Right lung (tissue), 5 donors: ENCODE results near the gene SHH. TPM values are rescaled to one million over a fixed set of nuclear protein-coding genes. Genes with fewer than 3 reads are reported as not detected.
"Not testable (repeated sequence)": the region's sequence is repeated elsewhere in the genome, so short reads cannot be mapped to it uniquely, and the experiment has no call there.

Source experiments
- DNase-seq, 2 donors: peaks; one replicate each; pipeline ENCODE4 v3.0.0-alpha.2; 2013
- polyA plus RNA-seq, 5 donors: library from polyadenylated mRNA; unstranded; fragments of 120-200 nt; gene quantifications; one replicate each; pipeline versions ENCODE4 v1.2.1 to v1.2.3, GENCODE V29; 2013; ENCODE audit warnings: inconsistent platforms in 1 of 5, low replicate concordance in 1 of 5; ENCODE audit not compliant: insufficient read length in 5 of 5, insufficient read depth in 1 of 5

The SHH gene
- polyA plus RNA-seq, 5 donors = 12.9 to 23.3 (median 16.4) TPM

DNA sequence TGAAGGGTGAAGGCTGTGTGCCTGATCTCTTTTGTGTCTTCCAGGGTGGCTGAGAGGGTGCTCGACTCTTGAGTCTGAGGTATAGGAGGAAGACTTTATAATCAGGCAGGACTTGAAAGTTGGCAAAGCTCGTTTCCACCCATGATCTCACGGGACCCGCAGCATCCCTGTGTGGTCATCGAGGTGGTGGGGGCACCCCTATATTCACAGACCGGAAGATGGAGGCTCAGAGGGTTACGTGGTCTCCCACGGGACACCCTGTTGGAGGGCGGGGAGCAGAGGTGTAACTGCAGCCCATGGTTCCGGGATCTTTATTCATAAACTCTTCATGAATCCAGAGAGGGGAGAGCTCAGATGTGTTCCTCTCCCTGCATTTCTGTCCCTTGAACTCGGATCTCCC is 9.6 kb upstream of the SHH start:
- DNase-seq = no peak

DNA sequence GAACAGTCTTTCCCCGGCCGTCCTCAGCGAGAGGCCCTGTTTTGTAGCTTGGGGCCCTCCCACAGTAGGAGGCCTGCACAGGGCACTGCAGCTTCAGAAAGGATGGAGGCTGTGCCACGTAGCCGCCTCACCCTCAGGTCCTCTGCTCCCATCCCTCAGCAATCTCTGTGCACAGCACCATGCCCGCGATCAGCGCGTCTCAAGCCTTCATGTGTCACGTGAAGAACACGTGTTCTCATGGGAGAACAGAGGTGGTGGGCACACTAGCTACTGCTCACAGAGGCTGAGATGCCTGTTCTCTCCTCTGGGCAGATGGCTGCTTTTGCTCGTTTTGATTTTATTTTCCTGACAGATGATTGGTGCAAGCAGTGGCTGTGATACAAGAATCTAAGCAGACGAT is 8.5 kb upstream of the SHH start:
- no peak for DNase-seq

DNA sequence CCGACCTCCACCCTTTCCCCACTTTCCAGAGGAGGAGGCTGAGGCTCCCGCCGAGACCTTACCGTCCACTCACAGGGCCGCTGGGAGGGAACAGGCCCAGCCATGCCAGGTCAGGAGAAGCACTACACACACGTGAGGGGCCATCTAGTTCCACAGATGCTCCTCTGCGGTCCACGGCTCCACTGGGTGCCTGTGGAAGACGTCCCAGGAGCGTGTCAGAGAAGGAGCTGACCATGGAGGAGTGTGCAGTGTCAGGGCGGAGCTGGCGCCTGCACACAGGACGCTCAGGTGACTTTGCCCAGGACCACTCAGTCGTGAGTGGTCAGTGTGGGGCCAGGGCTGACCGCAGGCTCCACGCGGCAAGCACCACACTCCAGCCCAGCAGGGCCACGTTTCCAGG is 8.0 kb upstream of the SHH start:
- DNase-seq = no peak

DNA sequence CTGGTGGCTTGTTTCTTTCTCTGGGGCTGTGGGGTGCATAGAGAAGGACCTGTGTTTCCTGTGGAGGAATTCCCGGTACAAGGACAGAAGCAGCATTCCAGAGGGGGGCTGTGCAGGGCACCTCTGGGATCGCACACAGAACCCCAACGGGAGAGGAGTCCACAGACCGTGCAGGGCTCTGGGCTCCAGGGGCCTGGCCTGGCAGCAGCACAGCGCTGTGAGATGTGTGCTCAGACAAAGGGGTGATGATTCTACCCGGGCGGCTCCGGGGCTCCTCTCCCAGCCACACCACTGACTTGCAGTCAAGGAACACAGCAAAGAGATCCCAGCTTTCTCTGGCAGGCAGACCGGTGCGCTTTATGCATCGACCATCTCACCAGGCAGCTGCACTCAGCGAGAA is 6.9 kb upstream of the SHH start:
- DNase-seq = no peak

DNA sequence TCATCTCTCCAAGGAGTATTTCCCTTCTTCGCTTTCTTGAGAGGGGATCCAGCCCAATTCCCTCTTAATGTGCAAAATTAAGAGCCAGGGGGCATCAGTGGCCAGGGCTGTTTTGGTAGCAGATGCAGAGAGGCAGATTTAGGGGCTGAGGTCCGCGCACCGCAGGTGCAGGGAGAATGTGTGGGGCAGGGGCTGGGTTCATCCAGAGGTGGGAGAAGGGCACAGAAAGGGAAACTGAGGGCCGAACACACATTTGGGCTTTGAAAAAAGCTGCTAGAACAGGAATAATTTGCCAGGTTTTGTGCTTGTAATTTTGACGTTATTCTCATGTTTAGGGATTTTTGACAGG is 6.5 kb upstream of the SHH start:
- DNase-seq = no peak

DNA sequence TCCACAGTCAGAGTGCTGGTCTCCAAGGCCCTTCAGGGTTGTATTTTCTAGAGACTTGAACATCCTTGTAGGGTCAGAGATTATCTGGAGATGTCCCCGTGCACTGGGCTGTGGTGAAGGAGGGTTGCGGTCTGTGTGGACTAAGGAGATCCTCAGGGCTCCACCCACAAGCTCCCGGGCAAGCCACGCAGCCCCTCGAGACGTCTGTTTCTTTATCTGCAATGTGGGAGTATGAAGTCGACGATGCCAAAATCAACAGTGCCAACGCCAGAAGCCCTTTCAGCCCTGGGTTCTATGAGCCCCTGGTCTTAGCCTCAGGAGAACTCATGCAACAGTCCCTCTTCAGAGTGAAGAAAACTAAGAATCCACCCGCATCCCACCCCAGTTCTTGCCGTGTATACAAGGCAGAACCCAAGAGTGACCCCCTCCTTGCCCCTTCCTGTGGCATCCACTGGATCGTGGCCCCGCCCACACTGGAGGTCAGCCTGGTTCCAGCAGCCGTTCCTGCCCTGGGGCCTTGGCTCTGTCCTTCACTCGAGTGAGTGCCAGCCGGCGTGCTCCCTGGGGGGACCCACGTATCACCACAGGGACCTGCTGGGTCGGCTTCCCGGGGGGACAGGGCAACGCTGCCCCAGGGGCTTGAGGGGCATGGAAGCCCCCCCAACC is 6.0 kb upstream of the SHH start:
- no peak for DNase-seq

DNA sequence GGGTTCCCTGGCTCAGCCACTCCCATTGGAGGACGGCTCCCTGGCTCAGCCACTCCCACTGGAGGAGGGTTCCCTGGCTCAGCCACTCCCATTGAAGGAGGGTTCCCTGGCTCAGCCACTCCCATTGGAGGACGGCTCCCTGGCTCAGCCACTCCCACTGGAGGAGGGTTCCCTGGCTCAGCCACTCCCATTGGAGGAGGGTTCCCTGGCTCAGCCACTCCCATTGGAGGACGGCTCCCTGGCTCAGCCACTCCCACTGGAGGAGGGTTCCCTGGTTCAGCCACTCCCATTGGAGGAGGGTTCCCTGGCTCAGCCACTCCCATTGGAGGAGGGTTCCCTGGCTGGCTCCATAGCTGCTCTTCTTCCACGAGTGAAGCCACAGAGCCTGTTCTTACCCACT is 5.3 kb upstream of the SHH start:
- DNase-seq = not testable (repeated sequence)

DNA sequence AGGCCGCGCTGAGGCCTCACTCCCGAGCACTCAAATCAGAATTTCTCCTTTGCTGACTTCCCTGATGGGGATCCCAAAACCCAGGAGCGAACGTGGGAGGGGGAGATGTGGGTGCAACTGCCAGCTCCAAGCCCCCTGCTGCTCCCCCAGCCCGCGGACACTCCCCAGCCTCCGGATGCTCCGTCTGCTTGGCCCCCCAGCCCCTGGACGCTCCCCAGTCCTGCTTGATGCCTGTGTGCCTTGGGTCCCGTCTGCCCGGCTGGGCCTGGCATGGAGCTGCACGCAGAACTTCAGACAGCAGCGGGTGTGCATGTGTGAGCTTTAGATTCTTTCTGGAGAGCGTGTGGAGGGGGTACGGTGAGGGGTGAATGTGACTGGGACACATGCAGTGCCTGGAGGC is 4.7 kb upstream of the SHH start:
- DNase-seq = no peak

DNA sequence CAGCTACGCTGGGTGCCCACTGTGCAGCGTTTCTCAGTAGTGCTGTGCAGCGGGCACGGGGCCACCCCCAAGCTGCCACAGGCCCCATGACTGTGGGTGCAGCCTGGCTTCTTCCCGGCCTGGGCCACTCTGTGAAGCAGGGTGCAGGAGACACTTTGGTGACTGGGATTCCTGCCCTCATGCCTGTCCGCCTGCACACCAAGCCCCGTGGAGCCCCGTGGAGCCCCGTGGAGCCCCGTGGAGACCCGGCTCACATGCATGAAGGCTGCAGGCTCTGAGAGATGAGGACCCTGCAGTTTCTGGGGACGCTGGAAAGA is 3.9 kb upstream of the SHH start:
- no peak for DNase-seq

DNA sequence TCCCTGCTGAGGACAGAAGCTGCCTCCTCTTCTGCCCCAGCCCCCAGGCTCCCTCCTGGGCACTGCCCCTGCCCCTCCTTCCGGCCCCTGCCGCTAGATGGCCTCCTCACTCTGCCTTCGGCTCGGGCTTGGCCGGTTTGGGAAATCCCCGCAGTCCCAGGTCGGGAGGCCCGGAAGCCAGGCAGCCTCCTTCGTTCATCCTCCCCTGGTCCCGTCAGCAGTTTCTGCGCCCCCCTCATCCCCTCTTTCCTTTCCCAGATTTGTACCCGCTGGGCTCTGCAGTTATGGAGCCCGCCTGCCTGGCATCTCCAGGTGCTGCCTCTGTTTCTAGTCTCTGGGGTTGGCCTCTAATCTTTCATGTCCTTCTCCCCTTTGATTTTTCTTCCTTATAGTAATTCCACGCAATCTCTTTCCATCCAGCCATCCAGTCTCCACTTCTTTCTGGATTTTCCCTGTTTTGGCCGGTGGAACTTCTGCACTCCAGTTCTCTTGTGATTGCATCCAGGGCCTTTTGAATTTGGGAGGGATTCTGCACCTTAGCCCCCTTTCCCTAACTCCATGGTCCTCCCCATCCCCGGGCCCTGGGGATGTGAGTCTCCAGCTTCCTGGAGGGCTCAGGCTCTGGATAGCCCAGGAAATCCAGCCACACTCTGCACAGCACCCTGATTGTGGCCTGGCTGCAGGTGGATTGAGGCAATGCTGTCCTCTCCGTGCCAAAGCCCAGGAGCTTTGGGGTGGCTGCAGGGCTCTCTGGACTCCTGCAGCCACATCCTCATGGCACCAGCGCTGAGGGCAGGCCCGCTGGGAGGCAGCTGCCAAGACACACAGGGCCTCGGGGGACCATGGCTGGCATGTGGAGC is 3.3 kb upstream of the SHH start:
- no peak for DNase-seq

DNA sequence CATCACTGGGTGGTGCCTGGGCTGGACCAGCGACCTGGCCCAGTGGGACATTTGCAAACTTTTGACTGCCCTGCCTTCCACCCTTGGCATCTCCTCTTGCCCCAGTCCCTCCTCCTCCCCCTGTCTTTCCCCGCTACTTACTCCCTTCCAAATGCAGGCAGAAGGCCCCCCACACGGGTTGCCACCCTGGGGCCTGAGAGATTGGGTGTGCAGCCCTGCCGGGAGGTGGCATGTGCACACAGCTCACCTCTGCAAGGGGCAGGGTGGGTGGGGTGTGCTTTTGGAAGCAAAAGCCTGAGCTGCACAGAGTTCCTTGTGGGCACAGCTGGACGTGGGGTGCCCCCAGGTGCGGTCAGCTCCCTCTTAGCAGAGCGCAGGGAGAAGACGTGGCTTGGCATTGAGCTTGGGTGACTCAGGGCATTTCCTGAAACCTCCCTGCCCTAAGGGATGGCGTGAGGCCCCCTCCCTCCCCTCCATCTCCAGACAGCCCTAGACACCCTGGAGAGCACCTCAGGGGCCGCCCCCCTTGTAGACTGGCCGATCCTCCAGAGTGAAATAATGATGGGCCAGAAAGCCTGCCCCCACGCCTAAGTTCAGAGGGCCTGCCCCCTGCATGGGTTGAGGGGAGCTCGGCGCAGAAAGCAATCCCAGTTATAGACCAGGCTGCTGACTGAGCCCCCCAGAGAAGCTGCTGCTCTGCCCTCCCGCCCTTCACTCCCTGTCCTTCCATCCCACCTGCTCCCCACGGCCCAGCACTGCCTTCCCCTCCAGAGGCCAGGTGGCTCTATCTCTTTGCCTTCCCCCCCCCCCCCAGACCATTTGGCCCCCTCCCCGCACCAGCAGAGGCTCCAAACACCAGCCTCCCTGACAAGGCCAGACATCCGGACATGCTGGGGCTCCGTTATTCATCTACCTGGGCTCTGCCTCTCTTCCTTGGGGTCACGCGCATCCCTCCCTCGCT is 2.3 kb upstream of the SHH start:
- DNase-seq = no peak

DNA sequence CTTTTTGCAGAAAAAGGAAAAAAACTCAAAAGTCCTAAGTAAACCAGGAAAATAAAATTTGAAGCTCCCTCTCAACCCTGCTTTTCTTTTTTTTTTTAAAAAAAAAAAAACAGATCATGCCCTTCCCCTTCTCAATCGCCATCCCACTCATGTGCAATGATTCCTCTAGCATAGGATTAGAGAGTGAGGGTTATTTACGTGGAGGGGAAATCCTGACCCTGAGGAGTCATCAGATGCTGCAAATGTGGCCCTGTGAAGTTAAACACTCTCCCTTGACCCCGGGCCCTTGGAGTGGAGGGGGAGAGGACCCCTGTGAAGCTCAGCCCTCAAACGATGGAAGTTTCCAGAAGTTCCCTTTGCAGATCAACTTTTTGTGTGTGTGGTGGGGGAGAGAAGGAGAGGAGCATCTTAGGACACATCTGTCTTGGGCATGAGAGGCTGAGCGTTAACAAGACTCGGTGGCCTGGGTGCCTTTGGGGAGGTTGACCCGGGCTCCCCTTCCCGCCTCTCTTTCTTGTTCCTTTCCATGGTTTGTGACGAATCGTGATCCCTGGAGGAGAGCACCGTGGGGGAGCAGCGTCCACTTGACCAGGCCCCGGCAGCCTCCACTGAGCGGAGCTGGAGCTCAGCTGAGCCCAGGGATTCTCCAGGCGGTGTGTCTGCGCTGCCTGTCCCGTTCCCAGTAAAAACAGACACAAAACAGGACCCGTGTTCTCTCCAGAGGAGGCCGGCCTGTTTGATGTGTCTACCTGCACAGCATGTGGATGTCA is 1.5 kb upstream of the SHH start:
- no peak for DNase-seq

DNA sequence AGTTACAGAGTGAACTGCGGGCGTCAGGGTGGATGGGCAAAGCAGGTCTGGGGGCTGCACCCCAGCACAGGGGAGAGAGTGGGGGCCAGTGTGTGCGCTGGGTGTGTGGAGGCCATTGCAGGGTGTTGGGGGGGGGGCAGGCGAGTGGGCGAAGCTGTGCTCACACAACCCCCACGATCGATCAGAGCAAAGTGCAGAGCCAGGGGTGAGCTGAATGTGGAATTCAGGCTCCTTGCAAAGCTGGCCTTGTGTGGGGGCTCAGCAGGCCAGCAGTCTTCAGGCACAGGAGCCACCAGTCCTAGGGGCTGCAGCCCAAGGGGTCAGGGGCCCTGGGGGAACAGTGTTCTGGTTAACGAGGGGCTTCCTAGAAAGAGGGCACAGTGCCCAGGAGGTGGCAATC is 862 bp upstream of the SHH start:
- no peak for DNase-seq

DNA sequence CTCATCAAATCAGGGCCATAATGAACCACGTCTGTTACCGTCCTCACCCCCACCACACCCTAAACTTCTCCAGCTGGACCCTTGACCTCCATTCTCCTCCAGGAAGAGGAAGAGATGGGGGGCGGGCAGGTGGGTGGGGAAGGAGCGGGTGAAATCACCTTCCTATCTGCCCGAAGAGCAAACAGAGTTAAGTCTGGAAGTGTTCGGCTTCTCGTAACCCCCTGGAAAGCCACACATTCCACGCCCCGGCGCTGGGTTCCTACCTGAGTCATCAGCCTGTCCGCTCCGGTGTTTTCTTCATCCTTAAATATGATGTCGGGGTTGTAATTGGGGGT is 736 bp downstream of the SHH start:
- DNase-seq = no peak

DNA sequence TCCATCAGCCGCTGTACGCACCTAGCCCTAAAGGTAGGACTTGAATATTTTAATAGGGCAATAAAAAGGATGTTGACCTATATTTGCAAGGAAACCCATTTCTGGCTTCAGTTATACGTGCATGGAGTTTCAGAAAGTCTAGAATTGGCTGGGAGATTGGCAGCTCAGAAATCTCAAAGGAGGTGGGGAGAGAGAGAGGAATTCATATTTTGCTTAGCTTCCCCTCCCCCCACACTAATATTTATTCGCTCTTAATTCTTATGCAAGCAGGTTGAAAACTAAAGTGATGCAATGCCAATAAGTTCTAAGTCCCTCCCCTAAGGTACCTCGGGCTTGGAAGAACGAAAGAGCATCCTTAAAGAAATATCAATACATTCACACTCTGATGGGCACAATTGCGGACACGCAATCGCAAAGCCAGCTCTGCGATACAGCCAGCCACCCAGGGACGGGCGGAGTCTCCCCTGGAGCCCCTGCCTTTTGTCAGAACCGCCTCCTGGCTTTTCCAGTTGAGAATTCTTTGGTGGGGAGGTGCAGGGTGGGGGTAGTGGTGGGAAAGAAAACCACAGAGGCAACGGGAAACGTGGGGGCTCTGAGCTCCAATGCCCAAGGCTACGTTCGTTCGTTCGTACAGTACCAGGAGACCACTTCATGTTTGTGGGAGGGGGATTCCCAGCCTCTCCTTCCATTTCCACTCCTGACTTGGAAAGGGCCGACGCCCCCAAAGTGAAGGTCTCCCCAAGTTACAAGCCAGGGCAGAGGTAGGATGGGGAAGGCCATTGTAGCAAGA is 1.3 kb downstream of the SHH start:
- no peak for DNase-seq

DNA sequence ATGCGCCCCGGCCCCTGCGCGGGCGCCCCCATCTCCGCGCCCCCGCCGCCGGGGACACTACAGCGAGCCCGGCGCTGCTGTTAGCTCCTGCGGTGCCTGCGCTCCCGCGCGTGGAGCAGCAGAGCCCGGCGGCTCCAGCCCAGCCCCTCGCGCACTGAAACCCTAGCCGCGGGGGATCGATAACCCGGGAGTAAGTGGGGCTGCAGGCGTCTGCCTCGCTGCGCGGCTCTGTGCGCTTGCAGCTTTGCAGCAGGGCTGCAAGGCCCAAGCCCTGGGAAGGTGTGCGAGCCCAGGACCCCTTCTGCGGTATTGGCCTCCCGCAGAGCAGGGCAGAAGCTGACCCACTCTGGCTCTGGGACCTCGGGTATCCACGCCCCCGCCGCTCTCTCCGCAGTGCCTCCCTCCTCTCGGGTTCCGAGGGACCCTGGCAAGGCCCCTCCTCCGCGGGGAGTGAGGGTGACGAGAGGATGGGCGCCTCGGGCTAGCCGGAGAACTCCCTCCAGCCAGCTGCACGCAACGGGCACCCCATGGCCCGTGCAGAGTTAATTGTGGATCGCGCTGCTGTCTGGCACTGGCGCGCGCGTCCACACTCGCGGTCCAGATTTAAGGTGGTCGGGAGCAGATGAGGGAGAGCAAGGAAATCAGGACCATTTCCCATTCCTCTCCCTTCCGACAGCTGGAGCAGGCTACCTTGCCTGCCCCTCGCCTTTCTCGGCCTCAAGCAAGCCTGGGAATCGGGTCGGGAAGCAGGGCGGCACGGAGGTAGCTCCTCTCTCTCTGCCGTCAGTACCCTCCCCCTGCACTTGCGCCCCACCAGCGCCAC is 2.1 kb downstream of the SHH start:
- DNase-seq = no peak

DNA sequence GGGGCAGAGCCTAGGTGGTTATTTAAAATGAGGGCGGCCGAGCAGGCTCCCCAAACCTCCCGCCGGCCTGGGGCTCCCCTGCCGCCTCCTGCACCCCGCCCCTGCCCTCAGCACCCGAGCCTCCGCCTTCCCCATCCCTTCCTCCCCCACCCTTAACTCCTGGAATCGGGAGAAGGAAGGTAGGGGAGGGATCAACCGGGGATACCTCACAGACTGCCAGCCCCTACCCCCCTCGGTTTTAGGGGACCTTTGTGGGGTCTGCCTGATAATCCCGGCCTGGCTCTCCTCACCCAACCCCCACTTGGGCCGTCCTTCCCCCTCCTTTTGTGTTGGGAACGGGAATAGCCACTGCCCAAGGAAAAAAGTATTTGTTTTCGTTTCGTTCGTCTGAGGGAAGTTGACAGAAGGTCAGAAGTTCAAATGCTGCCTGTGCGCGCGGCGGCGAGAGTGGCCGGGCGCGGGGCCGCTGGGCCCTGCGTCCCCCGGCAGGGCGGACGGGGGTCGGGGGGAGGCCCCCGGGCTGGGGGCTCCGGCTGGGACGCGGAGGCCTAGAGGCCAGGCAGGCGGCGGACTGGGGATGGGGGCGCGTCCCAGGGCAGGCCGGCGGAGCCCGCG is 2.8 kb downstream of the SHH start:
- no peak for DNase-seq

DNA sequence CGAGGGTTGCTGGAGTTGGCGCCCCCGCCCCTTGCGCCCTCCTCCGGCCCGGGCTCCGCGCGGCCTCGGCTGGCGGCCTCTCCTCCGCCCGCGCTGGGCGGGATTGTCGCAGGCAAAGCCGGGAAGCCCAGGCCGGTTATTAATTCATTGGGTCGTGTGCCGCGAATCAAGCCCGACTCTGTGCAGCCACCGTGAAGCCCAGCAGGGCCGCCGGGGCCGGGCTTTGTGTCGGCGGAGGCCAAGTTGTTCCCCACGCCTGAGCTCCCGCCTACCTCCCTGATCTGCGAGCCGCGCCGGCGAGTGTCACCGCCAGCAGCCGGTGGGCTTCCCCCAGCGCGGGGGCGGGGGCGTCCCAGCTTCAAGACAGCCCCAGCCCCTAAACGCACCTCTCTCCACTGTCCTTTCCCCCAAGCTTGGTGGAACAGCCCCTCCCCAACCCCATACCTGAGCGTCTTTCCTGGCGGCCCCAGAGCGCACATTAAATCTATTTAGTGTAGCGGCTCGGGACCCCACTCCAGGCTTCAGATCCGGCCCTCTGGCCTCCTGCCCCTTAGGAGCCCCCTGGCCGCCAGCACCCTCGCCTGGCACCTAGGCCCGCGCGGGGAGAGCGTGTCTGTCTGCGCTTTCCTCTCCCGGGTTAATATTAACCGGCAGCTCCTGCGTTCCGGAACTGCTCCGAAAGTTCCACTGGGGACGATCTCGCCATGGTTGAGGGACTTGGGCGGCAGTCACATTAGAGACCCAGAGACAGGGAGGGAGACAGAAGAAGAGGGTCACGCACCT is 3.5 kb downstream of the SHH start:
- DNase-seq = no peak
